Mononuclear cell (primary cell): Measurements from ENCODE around the gene IRF7. TPM values are rescaled to one million over a fixed set of nuclear protein-coding genes. Genes with fewer than 3 reads are reported as not detected.

ENCODE experiments used
- H3K27me3 ChIP-seq: 2 replicates; pipeline ENCODE4 v1.6.0; 2011; ENCODE audit warnings: low read length, control low read depth; ENCODE audit not compliant: insufficient read depth
- H3K4me1 ChIP-seq: 2 replicates; pipeline ENCODE4 v1.5.1; 2011; ENCODE audit warnings: mild to moderate bottlenecking, low read length, control low read depth; ENCODE audit not compliant: insufficient read depth
- H3K4me3 ChIP-seq: 2 replicates; pipeline ENCODE4 v1.5.1; 2011; ENCODE audit warnings: mild to moderate bottlenecking, low read length, moderate library complexity
- H3K9me3 ChIP-seq: 2 replicates; pipeline ENCODE4 v1.5.1; 2011; ENCODE audit warnings: low read depth, mild to moderate bottlenecking, control low read depth, low read length
- total RNA-seq: library from RNA; depleted of rRNA; stranded (reverse); fragments of >200 nt; gene quantifications from one replicate; pipeline ENCODE4 v1.2.3, GENCODE V29; 2012

The IRF7 gene
- total RNA-seq, 1 donor, result 50.9 TPM

DNA sequence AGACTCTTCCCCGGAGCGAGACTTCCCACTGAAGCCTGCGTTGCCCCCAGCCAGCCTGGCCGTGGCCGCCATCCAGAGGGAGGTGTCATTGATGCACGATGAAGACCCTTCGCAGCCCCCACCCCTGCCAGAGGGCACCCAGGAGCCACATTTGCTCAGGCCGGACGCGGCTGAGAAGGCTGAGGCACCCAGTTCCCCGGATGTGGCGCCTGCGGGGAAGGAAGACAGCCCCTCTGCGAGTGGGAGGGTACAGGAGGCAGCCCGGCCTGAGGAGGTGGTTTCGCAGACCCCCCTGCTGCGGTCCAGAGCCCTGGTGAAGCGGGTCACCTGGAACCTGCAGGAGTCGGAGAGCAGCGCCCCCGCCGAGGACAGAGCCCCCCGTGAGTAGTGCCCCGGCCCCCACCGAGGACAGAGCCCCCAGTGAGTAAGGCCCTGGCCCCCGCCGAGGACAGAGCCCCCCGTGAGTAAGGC is 6.4 kb downstream of the IRF7 start:
- Histone ChIP-seq H3K4me1 (peaks cover 13% of the 10 kb centered on the region), H3K9me3 (no peaks in the 10 kb centered on the region), H3K4me3 (no peak overlapping the region), H3K27me3 (no peaks in the 10 kb centered on the region)

DNA sequence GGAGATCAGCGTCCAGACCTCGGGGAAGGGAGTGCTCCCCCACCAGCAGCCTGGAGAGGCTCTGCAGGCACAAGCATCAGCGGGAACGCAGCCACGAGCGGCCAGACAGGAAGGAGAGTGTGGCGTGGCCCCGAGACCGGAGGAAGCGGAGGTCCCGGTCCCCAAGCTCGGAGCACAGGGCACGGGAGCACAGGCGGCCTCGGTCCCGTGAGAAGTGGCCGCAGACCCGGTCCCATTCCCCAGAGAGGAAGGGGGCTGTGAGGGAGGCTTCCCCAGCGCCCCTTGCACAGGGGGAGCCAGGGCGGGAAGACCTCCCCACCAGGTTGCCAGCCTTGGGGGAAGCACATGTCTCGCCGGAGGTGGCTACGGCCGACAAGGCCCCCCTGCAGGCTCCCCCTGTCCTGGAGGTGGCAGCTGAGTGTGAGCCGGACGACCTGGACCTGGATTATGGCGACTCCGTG is 6.9 kb downstream of the IRF7 start:
- Histone ChIP-seq H3K9me3 (no peaks in the 10 kb centered on the region), H3K4me3 (no peak overlapping the region), H3K4me1 (peaks cover 7% of the 10 kb centered on the region), H3K27me3 (no peaks in the 10 kb centered on the region)

DNA sequence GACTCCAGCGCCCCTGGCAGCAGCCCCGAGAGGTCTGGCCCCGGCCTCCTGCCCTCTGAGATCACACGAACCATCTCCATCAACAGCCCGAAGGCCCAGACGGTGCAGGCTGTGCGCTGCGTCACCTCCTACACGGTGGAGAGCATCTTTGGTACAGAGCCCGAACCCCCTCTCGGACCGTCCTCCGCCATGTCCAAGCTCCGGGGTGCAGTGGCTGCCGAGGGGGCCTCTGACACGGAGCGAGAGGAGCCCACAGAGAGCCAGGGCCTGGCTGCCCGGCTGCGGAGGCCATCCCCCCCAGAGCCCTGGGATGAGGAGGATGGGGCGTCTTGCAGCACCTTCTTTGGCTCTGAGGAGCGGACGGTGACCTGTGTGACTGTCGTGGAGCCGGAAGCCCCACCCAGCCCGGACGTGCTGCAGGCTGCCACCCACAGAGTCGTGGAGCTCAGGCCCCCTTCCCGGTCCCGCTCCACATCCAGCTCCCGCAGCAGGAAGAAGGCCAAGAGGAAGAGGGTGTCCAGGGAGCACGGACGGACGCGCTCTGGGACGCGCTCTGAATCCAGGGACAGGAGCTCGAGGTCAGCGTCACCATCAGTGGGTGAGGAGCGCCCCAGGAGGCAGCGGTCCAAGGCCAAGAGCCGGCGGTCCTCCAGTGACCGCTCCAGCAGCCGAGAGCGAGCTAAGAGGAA is 7.6 kb downstream of the IRF7 start:
- peaks cover 3% of the 10 kb centered on the region for H3K4me1 ChIP-seq
- H3K4me3 ChIP-seq, result no peak overlapping the region
- H3K27me3 ChIP-seq, result no peaks in the 10 kb centered on the region
- H3K9me3 ChIP-seq, result no peaks in the 10 kb centered on the region

DNA sequence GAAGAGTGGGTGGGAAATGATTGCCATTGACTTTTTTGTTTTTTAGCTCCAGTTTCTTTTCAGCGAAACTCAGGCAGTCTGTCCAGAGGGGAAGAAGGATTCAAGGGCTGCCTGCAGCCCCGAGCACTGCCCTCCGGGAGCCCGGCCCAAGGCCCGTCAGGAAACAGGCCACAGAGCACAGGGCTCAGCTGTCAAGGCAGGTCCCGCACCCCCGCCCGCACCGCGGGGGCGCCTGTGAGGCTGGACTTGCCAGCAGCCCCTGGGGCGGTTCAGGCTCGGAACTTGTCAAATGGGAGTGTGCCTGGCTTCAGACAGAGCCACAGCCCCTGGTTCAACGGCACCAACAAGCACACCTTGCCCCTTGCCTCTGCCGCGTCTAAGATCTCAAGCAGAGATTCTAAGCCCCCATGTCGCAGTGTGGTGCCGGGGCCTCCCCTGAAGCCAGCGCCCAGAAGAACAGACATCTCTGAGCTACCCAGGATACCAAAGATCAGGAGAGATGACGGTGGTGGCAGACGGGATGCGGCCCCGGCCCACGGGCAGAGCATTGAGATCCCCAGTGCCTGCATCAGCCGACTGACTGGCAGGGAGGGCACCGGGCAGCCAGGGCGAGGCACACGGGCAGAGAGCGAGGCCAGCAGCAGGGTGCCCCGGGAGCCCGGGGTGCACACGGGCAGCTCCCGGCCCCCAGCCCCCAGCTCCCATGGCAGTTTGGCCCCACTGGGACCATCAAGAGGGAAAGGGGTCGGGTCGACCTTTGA is 8.6 kb downstream of the IRF7 start:
- no peaks in the 10 kb centered on the region for H3K4me1 ChIP-seq
- no peak overlapping the region for H3K4me3 ChIP-seq
- H3K27me3 ChIP-seq, result no peaks in the 10 kb centered on the region
- no peaks in the 10 kb centered on the region for H3K9me3 ChIP-seq

DNA sequence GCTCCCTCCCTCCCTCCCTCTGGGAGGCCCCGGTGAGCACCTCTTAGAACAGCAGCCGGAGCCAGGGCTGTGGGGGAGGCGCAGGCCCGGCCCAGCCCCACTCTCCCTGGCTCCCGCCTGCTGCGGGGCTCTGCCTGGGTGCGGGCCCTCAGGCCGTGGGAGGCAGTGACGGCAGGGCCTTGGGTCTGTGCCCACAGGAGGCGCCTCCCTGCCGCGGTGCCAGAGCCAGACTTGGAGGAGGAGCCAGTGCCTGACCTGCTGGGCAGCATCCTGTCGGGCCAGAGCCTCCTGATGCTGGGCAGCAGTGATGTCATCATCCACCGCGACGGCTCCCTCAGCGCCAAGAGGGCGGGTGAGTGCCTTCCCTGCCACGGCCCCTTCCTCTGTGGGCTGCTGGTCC is 9.5 kb downstream of the IRF7 start:
- Histone ChIP-seq H3K4me3 (no peak overlapping the region), H3K27me3 (no peaks in the 10 kb centered on the region), H3K9me3 (no peaks in the 10 kb centered on the region), H3K4me1 (no peaks in the 10 kb centered on the region)

DNA sequence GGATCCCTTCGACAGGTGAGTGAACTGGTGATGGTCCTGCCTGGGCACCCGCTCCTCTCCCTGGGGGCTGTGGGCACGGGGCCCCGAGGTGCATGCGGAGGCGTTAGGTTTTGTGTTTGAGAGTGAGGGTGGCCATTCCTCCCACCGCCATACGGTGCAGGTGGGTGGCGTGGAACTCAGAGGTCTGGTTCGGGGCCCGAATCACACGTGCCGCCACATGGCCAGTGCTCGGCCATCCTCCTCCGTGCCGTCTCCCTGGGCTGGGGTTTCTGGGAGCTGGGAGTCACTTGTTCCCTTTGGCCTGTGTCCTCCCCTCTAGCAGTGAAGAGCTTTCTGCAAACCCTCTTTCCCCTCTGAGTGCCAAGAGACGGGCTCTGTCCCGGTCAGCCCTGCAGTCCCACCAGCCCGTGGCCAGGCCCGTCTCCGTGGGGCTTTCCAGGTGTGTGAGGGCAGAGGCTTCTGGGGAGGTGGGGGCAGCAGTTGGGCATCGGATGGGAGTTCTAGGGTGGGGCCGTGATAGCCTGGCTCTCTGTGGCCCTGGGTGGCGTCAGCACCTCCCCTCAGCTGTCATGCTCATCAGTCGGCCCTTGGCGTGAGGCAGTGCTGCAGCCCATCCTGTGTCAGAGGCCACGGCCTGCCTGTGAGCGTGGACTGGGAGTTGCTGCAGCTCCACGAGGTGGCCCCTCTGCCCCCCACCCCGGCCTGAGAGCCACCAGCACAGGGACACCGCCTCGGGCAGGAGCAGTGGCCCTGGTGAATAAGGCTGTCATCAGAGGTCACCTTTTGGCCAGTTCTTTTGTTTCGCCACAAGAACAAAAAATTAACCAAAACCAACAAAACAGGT is 10.2 kb downstream of the IRF7 start:
- Histone ChIP-seq H3K4me1 (no peaks in the 10 kb centered on the region), H3K9me3 (no peaks in the 10 kb centered on the region), H3K4me3 (no peak overlapping the region), H3K27me3 (no peaks in the 10 kb centered on the region)

DNA sequence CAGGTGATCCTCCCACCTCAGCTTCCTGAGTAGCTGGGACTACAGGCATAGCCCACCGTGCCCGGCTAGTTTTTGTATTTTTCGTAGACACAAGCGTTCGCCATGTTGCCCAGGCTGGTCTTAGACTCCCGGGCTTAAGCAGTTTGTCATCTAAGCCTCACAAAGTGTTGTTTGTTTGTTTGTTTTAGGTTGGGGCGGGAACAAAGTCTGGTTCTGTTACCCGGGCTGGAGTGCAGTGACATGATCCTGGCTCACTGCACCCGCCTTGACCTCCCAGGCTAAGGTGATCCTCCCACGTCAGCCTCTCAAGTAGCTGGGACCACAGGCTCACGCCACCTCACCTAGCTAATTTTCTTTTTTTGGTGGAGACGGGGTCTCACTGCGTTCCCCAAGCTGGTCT is 12.6 kb downstream of the IRF7 start:
- no peak overlapping the region for H3K4me3 ChIP-seq
- no peaks in the 10 kb centered on the region for H3K9me3 ChIP-seq
- H3K27me3 ChIP-seq, result no peaks in the 10 kb centered on the region
- H3K4me1 ChIP-seq, result no peaks in the 10 kb centered on the region

DNA sequence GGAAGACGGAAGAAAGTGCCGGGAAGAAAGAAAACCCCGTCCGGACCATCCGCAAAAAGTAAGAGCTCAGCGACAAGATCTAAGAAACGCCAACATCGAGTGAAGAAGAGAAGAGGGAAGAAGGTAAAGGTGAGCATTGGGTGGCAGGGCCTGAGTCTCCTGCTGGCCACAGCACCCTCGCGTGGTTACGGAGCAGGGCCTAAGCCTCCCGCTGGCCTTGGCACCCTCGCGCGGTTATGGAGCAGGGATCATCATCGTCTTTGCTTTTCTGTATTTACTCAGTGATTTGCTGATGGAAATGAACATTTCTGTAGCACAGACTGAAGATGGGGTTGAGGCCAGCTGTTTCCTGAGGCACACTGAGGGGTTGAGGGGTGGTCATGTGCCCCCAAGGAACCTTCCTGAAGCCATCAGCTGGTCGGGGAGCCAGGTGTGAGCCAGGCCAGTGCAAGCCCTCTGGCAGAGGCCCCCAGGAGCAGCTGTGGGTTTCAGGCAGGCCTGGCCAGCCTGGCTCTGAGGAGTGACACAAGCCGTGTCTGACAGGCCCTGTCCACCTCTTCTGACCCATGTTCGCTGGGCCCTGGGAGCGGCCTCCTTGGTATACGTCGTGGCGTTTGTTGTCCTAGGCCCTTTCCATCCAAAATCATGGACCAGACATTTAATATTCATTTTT is 14.0 kb downstream of the IRF7 start:
- Histone ChIP-seq H3K4me3 (no peak overlapping the region), H3K4me1 (no peaks in the 10 kb centered on the region), H3K27me3 (no peaks in the 10 kb centered on the region), H3K9me3 (no peaks in the 10 kb centered on the region)

DNA sequence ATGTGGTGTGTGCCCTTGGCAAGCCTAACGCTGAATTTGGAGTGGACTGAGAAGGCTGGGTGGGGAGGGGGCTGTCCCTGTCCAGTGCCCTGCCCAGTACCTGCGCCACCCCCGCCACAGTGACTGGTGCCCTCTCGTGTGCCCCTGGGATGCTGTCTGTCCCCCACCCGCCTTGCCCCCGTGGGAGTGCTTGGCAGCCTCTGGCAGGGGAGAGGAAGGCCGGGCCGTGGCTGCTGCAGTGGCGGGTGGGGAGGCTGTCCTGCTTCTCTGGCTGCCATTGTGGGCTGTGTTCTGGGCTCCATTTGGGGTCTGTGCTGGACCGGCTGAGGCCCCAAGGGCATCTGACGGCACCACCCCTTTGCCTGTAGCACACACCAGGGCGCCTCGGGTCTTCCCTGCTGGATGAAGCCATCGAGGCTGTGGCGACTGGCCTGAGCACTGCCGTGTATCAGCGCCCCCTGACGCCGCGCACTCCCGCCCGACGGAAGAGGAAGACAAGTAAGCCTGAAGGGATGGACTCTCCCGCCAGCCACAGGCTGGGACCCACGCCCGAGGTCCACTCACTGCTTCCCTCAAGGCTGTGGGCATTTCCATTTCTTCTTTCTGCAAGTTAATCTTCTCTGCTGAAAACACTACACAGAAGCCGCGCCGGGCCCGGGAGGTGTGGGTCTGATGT is 17.6 kb downstream of the IRF7 start:
- no peak overlapping the region for H3K4me3 ChIP-seq
- H3K4me1 ChIP-seq, result no peaks in the 10 kb centered on the region
- H3K9me3 ChIP-seq, result no peaks in the 10 kb centered on the region

DNA sequence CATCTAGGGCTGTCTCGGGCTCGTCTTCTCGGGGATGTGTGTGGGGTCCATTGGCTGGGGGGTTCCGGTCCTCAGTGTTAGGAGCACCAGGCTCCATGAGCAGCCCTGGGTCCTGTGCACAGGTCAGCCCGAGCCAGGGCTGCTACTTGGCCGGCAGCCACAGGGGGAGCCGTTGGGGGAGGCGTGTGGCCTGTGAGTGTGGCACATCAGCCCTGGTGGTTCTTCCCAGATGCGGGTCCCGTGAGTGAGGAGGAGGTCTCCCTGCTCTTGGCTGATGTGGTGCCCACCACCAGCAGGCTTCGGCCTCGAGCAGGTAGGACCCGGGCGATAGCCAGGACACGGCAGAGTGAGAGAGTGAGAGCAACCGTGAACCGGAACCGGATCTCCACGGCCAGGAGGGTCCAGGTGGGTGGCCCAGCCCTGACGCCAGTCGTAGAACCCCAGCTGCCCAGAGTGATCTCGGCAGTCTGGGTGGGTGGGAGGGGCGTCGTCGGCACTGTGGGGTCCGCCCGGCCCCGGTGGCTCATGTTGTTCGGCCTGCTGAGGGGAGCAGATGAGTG is 18.5 kb downstream of the IRF7 start:
- Histone ChIP-seq H3K4me3 (no peak overlapping the region), H3K27me3 (no peaks in the 10 kb centered on the region), H3K4me1 (no peaks in the 10 kb centered on the region), H3K9me3 (no peaks in the 10 kb centered on the region)

More for the DNA sequence above, 17.6 kb downstream of the IRF7 start:
- no peaks in the 10 kb centered on the region for H3K27me3 ChIP-seq

DNA sequence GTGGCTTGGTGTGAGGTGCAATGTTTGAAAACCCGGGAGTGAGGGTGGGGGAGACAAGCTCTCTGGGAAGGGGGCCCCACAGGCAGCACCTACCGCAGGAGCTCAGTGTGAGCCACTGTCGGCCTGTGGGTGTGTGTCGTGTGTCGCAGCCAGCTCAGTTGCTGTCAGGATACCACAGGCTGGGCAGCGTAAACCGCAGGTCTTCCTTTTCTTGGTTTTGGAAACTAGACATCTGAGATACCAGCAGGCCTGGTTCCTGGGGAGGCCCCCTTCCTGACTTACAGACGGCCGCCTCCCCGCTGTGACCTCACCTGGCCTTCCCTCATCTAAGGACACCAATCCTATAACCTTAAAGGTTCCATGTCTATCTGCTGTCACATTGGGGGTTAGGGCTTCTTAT is 19.4 kb downstream of the IRF7 start:
- Histone ChIP-seq H3K4me3 (no peak overlapping the region), H3K4me1 (no peaks in the 10 kb centered on the region), H3K9me3 (no peaks in the 10 kb centered on the region), H3K27me3 (no peaks in the 10 kb centered on the region)

DNA sequence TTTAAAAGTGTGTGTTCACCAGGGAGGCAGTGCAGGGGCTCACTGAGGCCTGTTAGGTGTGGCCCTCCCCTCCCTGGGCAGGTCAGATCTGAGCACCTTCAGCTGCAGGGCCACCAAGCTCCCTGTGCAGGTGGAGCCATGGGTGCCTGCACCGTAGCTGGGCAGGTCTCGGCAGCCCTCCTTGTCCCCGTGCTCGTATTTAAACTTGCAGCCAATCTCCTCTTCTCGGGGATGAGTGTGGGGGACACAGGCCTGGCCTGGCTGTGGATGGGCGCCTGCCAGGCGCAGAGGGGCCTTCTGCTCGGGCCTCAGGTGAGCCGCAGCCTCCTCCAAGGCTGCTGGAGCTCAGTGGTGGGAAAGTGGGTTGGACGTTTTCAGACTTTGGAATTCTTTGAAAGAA is 20.4 kb downstream of the IRF7 start:
- Histone ChIP-seq H3K4me3 (no peak overlapping the region), H3K27me3 (no peaks in the 10 kb centered on the region)

DNA sequence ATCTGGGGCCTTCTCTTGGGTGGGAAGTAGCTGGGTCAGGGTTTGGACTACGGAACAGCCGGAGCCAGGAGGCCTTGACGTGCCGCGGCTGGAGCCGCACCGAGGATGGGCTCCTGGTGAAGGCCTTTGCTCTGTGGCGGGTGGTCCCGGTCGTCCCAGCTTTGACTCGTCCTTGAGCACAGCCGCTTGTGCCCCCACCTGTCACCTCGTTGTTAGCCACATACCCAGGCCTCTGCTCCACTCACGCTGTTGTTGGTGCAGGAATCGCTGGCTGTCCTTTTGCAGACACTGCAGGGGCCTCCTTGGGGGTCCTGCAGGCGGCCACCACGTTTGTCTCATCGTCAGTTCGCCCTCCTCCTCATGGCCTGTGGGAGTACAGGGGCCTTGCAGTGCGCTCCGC is 22.4 kb downstream of the IRF7 start:
- peaks cover 3% of the 10 kb centered on the region for H3K4me1 ChIP-seq

More for the DNA sequence above, 20.4 kb downstream of the IRF7 start:
- no peaks in the 10 kb centered on the region for H3K9me3 ChIP-seq
- no peaks in the 10 kb centered on the region for H3K4me1 ChIP-seq

DNA sequence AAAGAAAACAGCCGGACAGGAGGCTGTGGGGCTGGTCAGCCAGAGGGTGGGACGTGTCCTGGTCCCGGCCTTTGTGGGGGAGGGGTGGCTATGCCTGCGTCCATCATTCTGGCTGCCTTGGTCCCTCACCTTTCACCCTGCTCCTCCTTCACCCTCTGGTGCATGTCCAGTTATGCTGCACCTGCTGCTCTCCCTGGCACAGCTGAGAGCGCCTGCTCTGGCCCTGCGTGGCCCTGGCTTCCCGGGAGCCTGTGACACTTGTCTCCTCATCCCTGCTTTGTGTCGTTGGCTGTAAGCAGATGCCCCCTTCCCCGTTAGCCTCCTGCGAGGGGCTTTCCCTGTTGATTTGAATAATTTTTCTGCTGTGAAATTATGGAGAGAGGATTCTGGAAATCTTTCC is 22.8 kb downstream of the IRF7 start:
- no peaks in the 10 kb centered on the region for H3K9me3 ChIP-seq
- H3K4me1 ChIP-seq, result peaks cover 7% of the 10 kb centered on the region
- H3K27me3 ChIP-seq, result no peaks in the 10 kb centered on the region
- H3K4me3 ChIP-seq, result no peak overlapping the region

More for the DNA sequence above, 22.4 kb downstream of the IRF7 start:
- Histone ChIP-seq H3K27me3 (no peaks in the 10 kb centered on the region), H3K4me3 (no peak overlapping the region), H3K9me3 (no peaks in the 10 kb centered on the region)
